ENCODE data around the gene SH3YL1.

SH3YL1 gene

DNA sequence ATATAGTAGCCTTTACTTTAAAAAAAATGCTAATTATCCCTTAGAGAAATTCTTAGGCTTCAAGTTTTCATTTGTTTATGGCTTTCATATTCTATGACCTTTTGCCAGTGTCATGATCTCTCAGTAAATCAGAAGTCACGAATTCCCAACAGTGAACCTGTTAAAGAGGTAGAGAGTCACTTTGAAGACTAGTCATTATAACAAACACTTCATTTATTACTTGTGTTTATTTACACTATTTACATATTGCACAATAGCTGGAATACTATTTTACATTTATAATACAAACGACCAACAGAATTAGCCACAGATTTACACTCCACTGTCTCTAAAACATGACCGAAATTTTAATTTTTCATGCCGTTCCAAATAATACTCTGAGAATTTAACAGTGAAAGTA, 15.5 kb upstream of the SH3YL1 start:
- TF ChIP-seq, protein P1, sequence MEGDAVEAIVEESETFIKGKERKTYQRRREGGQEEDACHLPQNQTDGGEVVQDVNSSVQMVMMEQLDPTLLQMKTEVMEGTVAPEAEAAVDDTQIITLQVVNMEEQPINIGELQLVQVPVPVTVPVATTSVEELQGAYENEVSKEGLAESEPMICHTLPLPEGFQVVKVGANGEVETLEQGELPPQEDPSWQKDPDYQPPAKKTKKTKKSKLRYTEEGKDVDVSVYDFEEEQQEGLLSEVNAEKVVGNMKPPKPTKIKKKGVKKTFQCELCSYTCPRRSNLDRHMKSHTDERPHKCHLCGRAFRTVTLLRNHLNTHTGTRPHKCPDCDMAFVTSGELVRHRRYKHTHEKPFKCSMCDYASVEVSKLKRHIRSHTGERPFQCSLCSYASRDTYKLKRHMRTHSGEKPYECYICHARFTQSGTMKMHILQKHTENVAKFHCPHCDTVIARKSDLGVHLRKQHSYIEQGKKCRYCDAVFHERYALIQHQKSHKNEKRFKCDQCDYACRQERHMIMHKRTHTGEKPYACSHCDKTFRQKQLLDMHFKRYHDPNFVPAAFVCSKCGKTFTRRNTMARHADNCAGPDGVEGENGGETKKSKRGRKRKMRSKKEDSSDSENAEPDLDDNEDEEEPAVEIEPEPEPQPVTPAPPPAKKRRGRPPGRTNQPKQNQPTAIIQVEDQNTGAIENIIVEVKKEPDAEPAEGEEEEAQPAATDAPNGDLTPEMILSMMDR (IDR thresholded peaks at IDR 0.05): no peak

DNA sequence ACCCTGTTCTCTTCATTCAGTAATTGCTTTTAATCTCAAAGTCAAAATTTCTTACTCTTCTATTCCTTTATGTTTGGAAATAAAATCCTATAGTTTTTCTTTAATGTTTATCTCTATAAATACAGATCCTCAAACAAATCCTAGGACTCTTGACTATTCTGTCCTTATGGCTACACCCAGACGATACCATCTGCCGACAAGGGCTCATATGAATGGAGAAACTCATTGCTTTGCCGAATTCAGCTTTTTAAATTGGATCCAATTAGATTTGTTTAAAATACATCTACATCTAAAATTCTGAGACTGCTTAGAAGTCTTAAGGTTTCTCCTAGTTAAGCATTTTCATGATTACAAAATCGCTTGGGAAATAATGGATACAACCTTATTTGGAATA, 15.1 kb upstream of the SH3YL1 start:
- TF ChIP-seq, protein P1 (IDR thresholded peaks at IDR 0.05): no peak

DNA sequence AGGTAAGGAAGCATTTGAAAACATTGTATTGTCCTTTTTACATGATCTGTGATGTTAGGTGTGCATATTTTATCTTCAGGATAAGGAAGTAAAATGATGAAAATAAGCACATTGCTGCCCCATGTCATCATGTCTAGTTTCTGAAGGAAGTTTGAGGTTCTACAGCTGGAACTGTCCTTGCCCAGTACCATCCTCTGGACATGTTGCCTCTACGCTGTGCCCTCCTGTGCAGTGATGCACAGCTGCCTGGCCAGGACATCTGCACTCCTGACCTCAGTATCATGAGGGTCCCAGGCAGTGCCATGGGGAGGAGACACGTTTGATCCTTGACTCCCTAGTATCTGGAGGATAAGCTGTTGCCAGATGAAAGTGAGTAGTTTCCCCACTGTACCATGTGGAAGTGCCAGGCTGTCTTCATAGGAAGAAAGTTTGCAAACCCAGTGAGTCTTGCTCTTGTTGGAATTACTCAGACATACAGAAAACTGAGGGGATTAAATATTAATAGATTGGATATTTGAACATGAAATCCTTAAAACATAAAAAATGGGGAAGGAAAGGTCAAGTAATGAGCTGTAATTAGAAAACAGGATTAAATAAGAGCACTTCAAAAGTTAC, 14.6 kb upstream of the SH3YL1 start:
- TF ChIP-seq, protein P1 (IDR thresholded peaks at IDR 0.05): no peak

DNA sequence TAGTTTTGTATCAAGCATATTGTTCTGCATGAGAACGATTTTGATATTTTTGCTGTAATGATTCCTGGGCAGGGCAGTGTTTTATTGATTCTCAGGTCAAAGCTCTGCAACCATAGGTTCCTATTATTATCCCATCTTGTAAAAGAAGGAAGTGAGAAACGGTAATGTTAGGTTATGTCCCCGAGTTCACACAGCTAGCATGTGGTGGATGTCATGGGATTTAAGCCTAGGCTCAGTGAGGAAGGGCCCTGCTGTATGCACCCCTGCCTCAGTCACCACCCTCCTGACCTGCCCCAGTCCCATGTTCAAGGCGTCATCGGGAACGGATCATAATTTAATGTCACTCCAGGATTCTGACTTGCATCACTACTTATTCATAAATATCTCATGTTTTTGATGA, 11.6 kb upstream of the SH3YL1 start:
- TF ChIP-seq, protein P1 (IDR thresholded peaks at IDR 0.05): no peak

DNA sequence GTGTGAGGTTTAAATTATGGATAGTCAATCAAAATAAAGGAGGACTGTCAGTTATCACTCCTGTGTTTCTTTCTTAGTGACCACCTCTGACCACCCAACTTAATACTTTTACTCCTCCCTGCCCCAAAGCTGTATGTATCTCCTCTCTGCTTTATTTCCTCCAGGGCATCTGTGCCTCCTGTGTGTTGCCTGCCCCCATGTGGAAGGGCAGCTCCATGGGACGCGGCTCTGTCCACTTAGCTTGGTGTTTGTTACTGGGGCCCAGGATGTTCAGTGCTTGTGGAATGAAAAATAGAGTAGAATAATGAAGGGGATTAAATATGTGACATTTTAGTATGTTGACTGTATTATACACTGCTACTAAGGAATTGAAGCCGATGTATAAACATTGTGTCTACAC, 10.7 kb upstream of the SH3YL1 start:
- TF ChIP-seq, protein P1 (IDR thresholded peaks at IDR 0.05): no peak

DNA sequence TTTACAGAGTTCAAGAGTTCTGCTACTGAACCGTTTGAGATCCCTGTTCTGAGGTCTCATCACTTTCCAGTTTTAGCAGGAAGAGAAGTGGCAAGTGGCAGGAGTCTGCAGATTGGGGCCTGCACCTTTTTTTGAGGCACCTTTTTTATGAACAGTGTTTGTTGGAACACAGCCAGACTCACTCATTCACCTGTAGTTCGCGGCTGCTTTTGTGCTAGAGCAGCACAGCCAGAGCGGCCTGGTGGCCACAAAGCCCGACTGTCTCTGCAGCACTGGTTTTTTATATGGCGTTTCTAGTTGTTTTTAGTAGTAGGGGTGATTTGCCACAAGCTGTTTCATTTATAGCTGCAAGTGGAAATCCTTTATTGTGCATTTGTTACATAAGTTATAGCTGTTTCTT, 9.5 kb upstream of the SH3YL1 start:
- TF ChIP-seq, protein P1 (IDR thresholded peaks at IDR 0.05): no peak

DNA sequence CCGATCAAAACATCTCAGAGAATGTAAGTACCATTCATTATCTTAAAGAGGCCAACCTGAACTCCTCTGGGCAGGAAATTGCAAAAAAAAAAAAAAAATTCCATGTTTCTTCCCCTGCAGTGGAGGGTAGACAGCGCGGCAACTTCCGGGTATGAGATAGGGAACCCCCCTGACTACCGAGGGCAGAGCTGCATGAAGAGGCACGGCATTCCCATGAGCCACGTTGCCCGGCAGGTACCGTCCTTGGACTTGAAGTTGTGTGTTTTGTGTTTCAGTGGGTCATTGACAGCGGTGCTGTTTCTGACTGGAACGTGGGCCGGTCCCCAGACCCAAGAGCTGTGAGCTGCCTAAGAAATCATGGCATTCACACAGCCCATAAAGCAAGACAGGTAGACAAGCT, 8.1 kb upstream of the SH3YL1 start:
- TF ChIP-seq, protein P1 (IDR thresholded peaks at IDR 0.05): no peak

DNA sequence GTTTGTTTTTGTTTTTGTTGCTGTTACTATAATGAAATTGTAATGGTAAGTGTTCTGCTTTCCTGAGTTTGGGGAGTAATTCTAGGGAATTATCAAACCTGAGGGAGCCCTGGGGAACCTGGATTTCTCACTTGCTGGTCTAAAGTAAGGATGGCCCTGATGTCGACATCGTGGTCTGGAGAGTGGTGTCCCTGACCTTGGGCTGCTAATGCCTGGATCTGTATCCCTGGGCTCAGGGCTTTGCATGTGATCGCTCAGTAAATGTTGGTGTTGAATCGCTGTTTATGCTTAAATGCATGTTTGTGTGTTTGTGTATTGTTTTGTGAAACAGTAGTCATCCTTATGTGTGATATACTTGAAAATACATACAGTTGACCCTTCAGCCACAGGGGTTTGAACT, 7.0 kb upstream of the SH3YL1 start:
- TF ChIP-seq, protein P1 (IDR thresholded peaks at IDR 0.05): no peak
